SH-SY5Y (cell line): ENCODE results near the gene MESD.

Experiments used
- GATA2 ChIP-seq: IDR thresholded peaks from 2 replicates; pipeline ENCODE4 v1.6.1; 2011; ENCODE audit warnings: mild to moderate bottlenecking, low read depth, low read length
- GATA3 ChIP-seq: IDR thresholded peaks from 2 replicates; pipeline ENCODE4 v1.6.1; 2011; ENCODE audit warnings: low read depth, mild to moderate bottlenecking, low read length, moderate library complexity

The MESD gene

DNA sequence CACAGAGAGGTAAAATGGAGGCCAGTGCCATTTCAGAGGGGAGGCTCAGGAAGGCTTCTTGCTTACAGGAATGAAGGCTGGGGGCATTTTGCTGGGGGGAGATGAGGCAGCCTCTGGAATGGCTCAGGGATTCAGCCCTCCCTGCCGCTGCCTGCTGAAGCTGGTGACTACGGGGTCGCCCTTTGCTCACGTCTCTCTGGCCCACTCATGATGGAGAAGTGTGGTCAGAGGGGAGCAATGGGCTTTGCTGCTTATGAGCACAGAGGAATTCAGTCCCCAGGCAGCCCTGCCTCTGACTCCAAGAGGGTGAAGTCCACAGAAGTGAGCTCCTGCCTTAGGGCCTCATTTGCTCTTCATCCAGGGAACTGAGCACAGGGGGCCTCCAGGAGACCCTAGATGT lies 39.9 kb downstream of the MESD start:
- TF ChIP-seq GATA2 (no peak), GATA3 (no peak)

DNA sequence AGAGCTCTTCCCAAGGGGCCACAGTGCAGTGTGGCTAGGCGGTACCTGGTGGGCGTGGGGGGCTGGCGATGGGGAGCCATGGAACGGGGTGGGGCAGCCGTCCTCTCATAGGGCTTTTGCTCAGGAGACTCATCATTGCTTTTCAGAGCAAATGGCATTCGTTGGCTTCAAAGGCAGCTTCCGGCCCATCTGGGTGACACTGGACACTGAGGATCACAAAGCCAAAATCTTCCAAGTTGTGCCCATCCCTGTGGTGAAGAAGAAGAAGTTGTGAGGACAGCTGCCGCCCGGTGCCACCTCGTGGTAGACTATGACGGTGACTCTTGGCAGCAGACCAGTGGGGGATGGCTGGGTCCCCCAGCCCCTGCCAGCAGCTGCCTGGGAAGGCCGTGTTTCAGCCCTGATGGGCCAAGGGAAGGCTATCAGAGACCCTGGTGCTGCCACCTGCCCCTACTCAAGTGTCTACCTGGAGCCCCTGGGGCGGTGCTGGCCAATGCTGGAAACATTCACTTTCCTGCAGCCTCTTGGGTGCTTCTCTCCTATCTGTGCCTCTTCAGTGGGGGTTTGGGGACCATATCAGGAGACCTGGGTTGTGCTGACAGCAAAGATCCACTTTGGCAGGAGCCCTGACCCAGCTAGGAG lies 40.8 kb downstream of the MESD start:
- TF ChIP-seq GATA2 (no peak), GATA3 (no peak)

DNA sequence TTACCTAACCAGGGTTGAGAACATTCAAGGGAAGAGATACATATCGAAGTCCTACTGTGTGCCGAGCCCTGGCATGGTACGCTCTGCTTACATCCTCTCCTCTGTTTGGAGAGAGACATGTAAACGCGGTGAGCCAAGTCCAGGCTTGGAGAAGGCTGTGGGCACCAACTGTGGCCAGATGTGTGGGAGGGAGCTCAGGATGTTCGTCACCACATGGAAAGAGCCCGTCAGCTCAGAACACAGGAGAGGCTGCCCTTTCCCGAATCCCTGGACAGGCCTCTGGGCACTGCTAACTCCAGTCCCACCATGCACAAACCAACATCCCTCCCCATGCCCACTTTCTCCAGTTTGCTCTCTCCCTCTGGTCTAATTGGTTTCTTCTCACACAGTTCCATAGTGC lies 43.0 kb downstream of the MESD start:
- TF ChIP-seq GATA2 (no peak), GATA3 (no peak)

DNA sequence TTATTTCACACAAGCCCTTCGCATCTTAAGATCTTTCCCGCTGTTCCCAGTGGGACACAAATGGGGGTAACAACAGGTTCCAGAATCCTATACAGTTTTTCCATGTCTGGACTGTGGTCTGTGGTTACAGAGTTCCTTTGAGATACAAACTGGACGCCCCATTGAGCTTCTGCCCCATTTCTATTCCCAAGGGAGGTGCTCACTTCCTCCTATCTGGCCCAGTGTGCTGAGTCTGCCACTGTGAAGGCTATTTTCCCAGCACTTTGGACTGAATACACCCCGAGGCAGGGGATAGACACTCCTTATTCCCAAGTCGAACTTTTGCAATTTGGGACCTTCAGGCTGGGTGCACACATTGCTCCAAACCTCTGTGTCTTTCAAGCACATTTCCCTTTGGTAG lies 44.0 kb downstream of the MESD start:
- TF ChIP-seq GATA2 = no peak
- no peak for TF ChIP-seq GATA3

DNA sequence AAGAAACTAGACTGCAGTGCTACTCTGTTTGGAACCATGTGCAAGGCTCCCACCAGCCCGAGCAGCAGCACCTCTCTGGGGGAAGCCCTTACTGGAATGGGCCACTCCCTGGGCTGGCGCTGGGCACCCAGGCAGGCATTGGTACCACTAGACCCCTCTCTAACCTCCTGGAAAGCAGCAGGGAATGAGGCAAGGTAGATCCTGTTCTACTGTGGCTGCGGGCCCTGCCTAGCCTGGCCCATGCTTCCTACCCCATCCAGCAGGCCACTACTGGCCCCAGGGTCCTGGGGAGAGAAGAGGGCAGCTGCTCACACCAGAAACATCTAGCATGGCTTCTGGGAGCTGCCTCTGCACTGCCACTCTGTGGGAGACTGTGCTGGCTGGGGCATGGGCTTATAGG lies 44.8 kb downstream of the MESD start:
- TF ChIP-seq GATA3 (no peak), GATA2 (no peak)

DNA sequence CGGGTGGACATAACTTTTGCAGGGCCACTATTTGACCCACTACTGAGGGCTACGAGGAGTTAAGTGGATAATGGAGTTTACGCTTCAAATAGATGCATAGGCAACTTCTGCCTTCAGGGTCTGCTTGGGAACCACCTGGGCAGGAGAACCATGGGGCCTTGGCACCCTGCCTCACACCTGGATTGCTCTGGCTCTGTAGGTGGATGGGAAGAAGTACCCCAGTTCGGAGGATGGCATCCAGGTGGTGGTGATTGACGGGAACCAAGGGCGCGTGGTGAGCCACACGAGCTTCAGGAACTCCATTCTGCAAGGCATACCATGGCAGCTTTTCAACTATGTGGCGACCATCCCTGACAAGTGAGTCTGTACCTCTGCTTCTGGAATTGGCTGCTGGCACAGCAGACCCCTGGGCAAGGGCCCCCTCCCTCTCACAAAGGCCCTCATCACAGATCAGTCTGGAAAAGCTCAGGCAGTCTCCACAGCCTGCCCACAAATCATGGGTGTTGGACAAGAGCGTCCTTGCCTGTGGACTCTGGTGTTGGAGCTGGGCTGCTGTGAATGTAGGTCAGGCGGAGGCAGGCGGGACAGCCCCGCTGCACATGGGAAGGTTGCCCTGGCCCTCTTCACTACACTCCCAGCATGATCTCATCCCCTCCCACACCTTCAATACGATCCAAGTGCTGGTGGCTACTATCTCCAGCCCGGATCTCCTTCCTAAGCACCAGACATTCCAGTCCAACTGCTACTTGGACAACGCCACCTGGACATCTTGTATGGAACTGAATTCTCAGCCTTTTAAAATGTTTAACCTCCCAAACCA lies 46.7 kb downstream of the MESD start:
- no peak for TF ChIP-seq GATA3
- no peak for TF ChIP-seq GATA2

DNA sequence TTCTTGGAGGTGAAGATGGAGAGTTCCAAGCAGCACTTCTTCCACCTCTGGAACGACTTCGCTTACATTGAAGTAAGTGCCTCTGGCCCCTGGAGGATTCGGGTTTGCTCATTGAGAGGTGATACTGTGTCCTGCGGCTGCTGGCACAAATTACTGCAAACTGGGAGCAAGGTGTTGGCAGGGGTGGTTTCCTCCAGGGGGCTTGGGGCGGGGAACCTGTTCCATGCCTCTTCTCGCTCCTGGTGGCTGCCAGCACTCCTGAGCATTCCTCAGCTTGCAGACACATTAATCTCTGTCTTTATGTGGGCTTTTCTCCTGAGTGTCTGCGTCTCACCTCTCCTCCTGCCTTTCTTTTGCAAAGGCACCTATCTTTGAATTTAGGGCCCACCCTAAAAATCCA lies 47.4 kb downstream of the MESD start:
- TF ChIP-seq GATA2 (no peak), GATA3 (no peak)

DNA sequence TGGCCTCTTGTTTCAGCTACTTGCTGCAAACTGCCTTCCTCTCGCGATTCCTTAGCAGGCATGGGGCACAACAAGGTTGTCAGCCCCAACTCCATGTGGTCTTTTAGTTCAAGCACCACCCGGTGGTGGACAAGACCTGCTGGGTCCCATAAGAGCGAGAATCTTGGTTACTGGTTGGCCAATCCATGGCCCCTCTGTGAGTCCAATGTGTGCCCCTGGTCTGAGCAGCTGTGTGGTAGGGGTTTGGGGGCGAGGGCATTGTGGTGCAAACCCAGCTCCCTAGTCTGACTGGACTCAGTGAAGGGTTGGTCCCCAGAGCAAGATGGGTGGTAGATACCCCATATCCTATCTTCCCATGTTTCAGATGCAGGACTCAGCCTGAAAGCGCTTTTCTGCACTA lies 48.8 kb downstream of the MESD start:
- TF ChIP-seq GATA2 = no peak
- TF ChIP-seq GATA3 = no peak

DNA sequence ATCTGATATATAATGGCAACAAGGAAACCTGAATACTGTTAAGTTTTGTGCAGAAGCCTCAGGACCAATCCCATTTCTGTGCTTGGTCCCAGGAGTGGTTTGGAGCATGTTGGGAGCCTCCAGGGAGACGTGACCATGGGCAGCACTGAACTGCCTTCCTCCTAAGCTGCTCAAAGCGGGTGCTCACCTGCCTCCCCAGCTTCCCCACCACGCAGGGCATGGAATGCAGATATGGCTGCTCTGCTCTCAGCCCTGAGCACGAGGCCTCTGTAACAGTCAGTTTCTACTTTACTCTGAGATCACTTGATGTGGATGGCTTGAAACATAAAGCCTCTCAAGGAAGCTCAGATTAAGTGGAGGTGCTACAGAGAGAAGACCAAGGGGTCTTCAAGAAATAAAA lies 49.3 kb downstream of the MESD start:
- TF ChIP-seq GATA3 = no peak
- no peak for TF ChIP-seq GATA2

DNA sequence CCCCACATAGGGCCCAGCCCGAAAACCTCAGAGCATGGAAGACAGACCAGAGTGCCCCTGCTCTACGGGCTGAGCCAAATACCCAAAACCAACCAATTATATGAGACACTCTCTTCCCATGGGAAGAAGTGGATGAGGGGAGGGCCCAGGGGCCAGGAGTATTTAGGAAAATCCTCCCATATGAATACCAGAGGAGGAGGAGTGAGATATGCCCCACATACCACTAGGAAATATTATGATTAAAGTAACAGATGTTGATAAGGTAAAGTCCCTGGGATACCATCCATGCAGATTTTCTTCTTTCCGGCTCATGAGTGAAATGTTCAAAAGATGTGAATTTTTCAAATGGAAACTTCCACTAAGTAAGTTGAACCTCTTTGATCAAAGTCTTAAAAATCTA lies 50.4 kb downstream of the MESD start:
- TF ChIP-seq GATA2 = no peak
- TF ChIP-seq GATA3 = no peak

DNA sequence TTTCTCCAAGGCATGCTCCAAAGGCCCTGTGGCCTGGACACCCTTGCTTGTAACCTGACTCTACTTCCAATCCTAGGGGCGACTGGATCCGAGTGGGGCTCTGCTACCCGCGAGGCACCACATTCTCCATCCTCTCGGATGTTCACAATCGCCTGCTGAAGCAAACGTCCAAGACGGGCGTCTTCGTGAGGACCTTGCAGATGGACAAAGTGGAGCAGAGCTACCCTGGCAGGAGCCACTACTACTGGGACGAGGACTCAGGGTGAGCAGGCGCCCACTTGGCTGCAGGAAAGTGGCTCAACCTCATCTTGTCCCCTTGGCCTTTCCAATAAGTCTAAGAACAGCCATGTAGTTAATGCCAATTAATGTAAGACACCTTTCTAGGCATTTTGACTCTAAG lies 51.9 kb downstream of the MESD start:
- TF ChIP-seq GATA3 = no peak
- no peak for TF ChIP-seq GATA2

DNA sequence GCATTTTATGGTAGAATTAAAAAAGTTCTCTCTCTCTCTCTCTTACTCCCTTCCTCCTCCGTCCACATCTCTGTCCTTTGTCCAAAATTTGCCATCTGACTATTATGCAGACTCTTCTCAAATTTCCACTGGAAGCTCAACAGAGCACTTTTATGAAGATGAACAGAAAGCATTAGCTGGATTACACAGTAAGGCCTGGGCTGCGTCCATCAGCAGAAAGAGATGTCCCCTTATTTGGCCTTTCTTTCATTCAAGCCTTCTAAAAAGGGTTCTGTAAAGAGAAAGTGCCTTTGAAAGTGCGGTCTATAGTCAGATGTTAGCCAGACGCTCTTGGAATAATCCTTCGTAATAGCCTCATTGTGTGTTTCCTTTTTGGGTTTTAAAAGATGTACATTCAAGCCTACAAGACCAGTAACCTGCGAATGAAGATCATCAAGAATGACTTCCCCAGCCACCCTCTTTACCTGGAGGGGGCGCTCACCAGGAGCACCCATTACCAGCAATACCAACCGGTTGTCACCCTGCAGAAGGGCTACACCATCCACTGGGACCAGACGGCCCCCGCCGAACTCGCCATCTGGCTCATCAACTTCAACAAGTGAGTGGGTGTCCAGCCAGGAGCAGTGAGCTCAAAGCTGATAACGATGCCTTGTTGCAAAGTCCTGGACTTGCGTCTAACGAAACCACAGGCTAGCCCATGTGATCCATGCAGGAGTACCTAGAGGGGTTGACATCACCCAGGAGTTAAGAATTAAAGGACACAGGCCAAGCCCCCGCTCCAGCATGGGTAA lies 53.1 kb downstream of the MESD start:
- TF ChIP-seq GATA2 (no peak), GATA3 (no peak)

DNA sequence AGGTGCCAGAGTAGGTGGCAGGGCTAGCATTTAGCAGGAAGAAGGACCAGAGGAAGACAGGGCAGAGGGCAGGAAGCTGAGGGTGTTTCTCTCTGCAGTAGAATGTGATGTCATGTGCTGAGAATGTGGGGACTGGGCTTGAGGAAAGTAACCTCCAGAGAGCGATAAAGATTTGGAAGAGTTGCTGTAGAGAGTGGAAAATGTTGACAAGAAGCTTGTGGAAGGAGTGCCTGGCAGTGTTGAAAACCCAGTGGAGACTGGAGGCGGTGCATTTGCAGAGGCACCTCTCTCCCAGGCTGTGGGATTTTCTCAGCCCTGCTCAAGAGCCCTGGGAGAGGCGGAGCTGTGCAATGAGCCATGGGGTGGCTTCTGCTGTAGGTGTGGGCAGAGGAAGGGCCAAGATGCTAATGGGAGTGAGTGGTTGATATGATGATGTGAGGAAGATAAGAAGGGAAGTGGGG lies 54.8 kb downstream of the MESD start:
- TF ChIP-seq GATA2 (no peak), GATA3 (no peak)

DNA sequence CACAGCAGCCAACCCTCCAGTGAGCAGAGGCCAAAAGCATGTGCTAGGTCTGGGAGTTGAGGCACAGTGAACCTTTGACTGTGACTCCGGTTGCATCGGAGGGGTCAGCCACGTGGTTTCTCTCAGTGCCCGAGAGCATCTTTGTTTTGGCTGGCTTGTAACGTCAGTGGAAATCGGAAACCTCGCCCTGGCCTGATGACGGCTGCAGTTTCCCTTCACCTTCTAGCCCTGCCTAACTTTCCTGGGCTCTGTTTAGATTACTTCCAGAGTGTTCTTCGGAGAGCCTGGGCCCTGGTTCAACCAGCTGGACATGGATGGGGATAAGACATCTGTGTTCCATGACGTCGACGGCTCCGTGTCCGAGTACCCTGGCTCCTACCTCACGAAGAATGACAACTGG lies 56.6 kb downstream of the MESD start:
- no peak for TF ChIP-seq GATA2
- no peak for TF ChIP-seq GATA3

DNA sequence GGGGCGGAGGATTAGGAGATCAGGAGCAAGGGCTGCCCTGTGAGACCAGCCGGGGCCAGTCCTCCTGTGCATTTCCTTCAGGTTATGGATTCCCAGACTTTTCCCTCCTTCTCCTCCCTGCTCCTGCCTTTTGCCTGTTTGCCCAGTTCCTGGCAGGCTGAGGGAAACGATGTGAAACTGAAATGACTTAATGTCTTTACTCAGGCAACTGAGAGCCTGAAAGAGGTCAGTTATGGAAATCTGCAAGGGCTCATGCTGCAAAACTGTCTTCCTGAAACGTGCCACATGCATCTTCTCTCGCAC lies 57.2 kb downstream of the MESD start:
- no peak for TF ChIP-seq GATA2
- no peak for TF ChIP-seq GATA3
